Uterus (tissue), 4 donors: ENCODE results near the gene OR2A5. TPM values are rescaled to one million over a fixed set of nuclear protein-coding genes. Genes with fewer than 3 reads are reported as not detected.

Experiments
- DNase-seq, 2 donors: peaks; one replicate each; pipeline ENCODE4 v3.0.0-alpha.2; 2019 to 2020
- H3K27ac ChIP-seq, 2 donors: fragments of 200-600 bp; sonication (generic); 1 replicate in 1 of 2; 2 replicates in 1 of 2; pipeline ENCODE4 v1.5.1; 2016 to 2018
- H3K27me3 ChIP-seq, 2 donors: fragments of 200-600 bp; sonication (generic); one replicate each; pipeline ENCODE4 v1.5.1; 2018 to 2019; ENCODE audit warnings: control low read depth in 1 of 2
- H3K36me3 ChIP-seq, 2 donors: fragments of 200-600 bp; sonication (generic); one replicate each; pipeline ENCODE4 v1.5.1; 2019; ENCODE audit warnings: control low read depth in 1 of 2
- H3K4me1 ChIP-seq, 2 donors: fragments of 200-600 bp; sonication (generic); one replicate each; pipeline ENCODE4 v1.5.1; 2018 to 2019; ENCODE audit warnings: control low read depth in 1 of 2
- H3K4me3 ChIP-seq, 2 donors: fragments of 200-600 bp; sonication (generic); 1 replicate in 1 of 2; 2 replicates in 1 of 2; pipeline ENCODE4 v1.5.1; 2018 to 2019; ENCODE audit warnings: mild to moderate bottlenecking in 1 of 2
- H3K9me3 ChIP-seq, 2 donors: fragments of 200-600 bp; sonication (generic); one replicate each; pipeline ENCODE4 v1.5.1; 2019; ENCODE audit warnings: control low read depth in 1 of 2
- POLR2A ChIP-seq, 2 donors: fragments of 450-650 bp; IDR thresholded peaks; one replicate each; pipeline ENCODE4 v1.6.1; 2016; ENCODE audit warnings: antibody characterized with exemption in 2 of 2, mild to moderate bottlenecking in 1 of 2, moderate library complexity in 1 of 2
- intact Hi-C: fragments of 100-400 bp; cut with DNase I; formaldehyde crosslinking; loops from one replicate; pipeline ENCODE4 v1.15.1; 2023; ENCODE audit warnings: low total_unique reads
- total RNA-seq, 4 donors: library from RNA; depleted of rRNA in 3 of 4; stranded (reverse); fragments of >200 nt in 3 of 4; gene quantifications; one replicate each; pipeline versions ENCODE4 v1.1.0 to v1.2.4, GENCODE V29; 2014 to 2023
- TF ChIP-seq, protein P1 (sequence below), 4 experiments: fragments of 200-600 bp in 2 of 4; fragments of 450-650 bp in 2 of 4; sonication (generic) in 2 of 4; IDR thresholded peaks; one replicate each; pipeline ENCODE4 v1.5.1; 2016 to 2019; ENCODE audit warnings: antibody characterized with exemption in 4 of 4, mild to moderate bottlenecking in 2 of 4, moderate library complexity in 1 of 4
- donor health status: DM: yes; HTN: yes; CAD: no.

The OR2A5 gene
- total RNA-seq, 4 donors from 2014 or later = not detected

DNA sequence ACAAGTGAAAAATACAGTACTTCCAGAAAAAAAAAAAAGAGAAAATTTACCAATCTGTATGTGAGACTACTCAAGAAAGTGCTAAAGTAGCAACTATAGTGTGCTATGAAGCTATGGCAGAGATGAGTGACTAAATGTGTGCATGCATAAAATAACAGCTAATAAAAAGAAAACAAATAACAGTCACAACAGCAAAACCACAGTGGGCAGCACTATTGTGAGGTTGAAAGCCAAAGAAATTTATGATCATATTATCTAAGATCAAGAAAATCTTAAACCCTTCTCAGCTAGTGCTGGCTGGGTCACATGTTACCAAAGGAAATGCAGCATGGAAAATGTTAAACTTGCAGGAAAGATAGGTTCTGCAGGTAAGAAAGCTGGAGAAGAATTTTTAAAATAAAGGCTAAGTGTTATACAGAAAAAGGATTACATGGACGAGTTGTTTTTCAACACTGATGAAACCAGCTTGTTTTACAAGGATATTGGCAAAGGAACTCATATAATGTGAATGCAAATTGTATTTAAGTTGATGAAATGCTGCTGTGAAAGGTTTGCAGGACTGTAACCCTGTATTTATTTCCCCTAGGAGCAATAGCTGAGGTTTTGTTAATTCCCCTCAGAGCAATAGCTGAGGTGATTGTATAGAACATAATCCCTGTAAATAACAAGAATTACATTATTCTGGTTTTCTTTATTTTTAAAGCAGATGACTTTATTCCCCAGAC, 15.6 kb upstream of the OR2A5 start:
- no peak overlapping the region for H3K27ac ChIP-seq
- TF ChIP-seq, protein P1, sequence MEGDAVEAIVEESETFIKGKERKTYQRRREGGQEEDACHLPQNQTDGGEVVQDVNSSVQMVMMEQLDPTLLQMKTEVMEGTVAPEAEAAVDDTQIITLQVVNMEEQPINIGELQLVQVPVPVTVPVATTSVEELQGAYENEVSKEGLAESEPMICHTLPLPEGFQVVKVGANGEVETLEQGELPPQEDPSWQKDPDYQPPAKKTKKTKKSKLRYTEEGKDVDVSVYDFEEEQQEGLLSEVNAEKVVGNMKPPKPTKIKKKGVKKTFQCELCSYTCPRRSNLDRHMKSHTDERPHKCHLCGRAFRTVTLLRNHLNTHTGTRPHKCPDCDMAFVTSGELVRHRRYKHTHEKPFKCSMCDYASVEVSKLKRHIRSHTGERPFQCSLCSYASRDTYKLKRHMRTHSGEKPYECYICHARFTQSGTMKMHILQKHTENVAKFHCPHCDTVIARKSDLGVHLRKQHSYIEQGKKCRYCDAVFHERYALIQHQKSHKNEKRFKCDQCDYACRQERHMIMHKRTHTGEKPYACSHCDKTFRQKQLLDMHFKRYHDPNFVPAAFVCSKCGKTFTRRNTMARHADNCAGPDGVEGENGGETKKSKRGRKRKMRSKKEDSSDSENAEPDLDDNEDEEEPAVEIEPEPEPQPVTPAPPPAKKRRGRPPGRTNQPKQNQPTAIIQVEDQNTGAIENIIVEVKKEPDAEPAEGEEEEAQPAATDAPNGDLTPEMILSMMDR (IDR thresholded peaks at IDR 0.05) = no peak
- no peak for TF ChIP-seq POLR2A (IDR thresholded peaks at IDR 0.05)
- intact Hi-C loops = no loop called here
- no peak overlapping the region for H3K4me3 ChIP-seq
- no peaks in the 10 kb centered on the region for H3K36me3 ChIP-seq
- H3K4me1 ChIP-seq = no peaks in the 10 kb centered on the region
- H3K9me3 ChIP-seq = no peaks in the 10 kb centered on the region
- no peaks in the 10 kb centered on the region for H3K27me3 ChIP-seq
- DNase-seq = no peak

DNA sequence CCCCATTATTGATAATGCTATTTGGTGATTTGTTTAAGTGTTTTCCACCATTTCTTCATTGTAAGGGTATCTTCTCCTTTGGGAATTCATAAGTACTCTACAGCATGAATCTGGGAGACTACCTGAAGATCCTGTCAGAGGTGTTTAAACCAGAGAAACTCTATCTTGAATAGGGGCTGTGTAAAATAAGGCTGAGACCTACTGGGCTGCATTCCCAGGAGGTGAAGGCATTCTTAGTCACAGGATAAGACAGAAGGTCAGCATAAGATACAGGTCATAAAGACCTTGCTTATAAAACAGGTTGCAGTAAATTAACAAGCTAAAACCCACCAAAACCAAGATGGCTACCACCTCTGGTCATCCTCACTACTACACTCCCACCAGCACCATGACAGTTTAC, 13.4 kb upstream of the OR2A5 start:
- no peak overlapping the region for H3K27ac ChIP-seq
- intact Hi-C loops = no loop called here
- H3K27me3 ChIP-seq = no peaks in the 10 kb centered on the region
- H3K9me3 ChIP-seq = no peaks in the 10 kb centered on the region
- no peak for TF ChIP-seq POLR2A (IDR thresholded peaks at IDR 0.05)
- TF ChIP-seq, protein P1 (IDR thresholded peaks at IDR 0.05) = no peak
- no peak overlapping the region for H3K4me3 ChIP-seq
- DNase-seq = no peak
- no peaks in the 10 kb centered on the region for H3K4me1 ChIP-seq
- no peaks in the 10 kb centered on the region for H3K36me3 ChIP-seq

- intact Hi-C loops = no loop called here
- Histone ChIP-seq H3K36me3 (no peaks in the 10 kb centered on the region), H3K9me3 (no peaks in the 10 kb centered on the region), H3K27me3 (no peaks in the 10 kb centered on the region), H3K27ac (no peak overlapping the region), H3K4me1 (no peaks in the 10 kb centered on the region), H3K4me3 (no peak overlapping the region)
- TF ChIP-seq, protein P1 (IDR thresholded peaks at IDR 0.05) = no peak
- TF ChIP-seq POLR2A (IDR thresholded peaks at IDR 0.05) = no peak
- DNase-seq = no peak
Measured at GRCh38 chr7:144036302-144036885, 12.4 kb upstream of the OR2A5 start.

DNA sequence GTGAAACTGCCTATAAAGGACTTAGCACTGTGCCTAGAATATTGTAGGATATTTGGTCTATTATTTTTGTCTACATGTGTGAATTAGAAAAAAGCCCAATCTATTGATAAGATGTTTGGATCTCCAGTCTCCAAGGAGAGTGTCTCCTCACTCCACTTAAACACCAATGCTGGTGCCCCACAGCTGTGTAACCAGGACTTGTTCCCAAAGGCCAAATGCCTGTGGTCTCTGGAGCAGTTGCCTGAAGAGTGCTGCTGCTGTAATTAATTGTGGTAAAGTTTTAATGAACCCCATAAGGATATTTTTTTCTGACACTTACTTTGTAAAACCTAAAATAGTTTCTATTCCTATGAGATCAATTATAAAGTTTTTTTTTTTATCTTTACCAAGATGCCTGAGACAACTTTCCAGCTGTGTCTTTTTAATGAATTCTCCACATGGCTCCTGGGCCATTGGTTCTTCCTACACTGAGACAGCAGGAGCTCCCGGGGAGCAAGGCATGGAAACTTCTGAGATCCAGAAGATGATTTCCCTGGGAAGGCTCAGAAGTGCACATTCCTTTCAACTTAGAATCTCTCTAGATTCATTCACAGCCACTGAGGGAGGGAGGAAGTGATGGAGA, 11.2 kb upstream of the OR2A5 start:
- no peak for DNase-seq
- no peaks in the 10 kb centered on the region for H3K27me3 ChIP-seq
- TF ChIP-seq, protein P1 (IDR thresholded peaks at IDR 0.05) = no peak
- TF ChIP-seq POLR2A (IDR thresholded peaks at IDR 0.05) = no peak
- H3K9me3 ChIP-seq = no peaks in the 10 kb centered on the region
- no peak overlapping the region for H3K27ac ChIP-seq
- no peaks in the 10 kb centered on the region for H3K4me1 ChIP-seq
- H3K4me3 ChIP-seq = no peak overlapping the region
- intact Hi-C loops = no loop called here
- H3K36me3 ChIP-seq = no peaks in the 10 kb centered on the region

GRCh38 chr7:144038887-144039286, 9.9 kb upstream of the OR2A5 start:
- H3K9me3 ChIP-seq = no peaks in the 10 kb centered on the region
- no peak for TF ChIP-seq POLR2A (IDR thresholded peaks at IDR 0.05)
- TF ChIP-seq, protein P1 (IDR thresholded peaks at IDR 0.05) = no peak
- DNase-seq = no peak
- no peak overlapping the region for H3K27ac ChIP-seq
- H3K36me3 ChIP-seq = no peaks in the 10 kb centered on the region
- H3K4me1 ChIP-seq = no peaks in the 10 kb centered on the region
- intact Hi-C loops = no loop called here
- H3K27me3 ChIP-seq = no peaks in the 10 kb centered on the region
- no peak overlapping the region for H3K4me3 ChIP-seq
